K562 (cell line): ENCODE measurements around the gene XPC. TPM values are rescaled to one million over a fixed set of nuclear protein-coding genes. Genes with fewer than 3 reads are reported as not detected.

ENCODE experiments used
- CREB1 ChIP-seq, 2 experiments: sonication (generic) in 1 of 2; formaldehyde crosslinking in 1 of 2; IDR thresholded peaks; 2 replicates each; pipeline versions ENCODE4 v1.6.1 to v1.8.0; 2012 to 2022; ENCODE audit warnings: inconsistent platforms in 1 of 2, mild to moderate bottlenecking in 1 of 2, missing genetic modification reagents in 1 of 2, moderate library complexity in 1 of 2
- EZH2 ChIP-seq: IDR thresholded peaks from 2 replicates; pipeline ENCODE4 v1.6.1; 2012; ENCODE audit warnings: low read depth, mild to moderate bottlenecking, inconsistent platforms, low read length, borderline replicate concordance
- GABPA ChIP-seq: fragments of 200-800 bp; sonication (Bioruptor generic); conservative IDR thresholded peaks from 2 replicates; pipeline ENCODE4 v1.6.1; 2016; ENCODE audit warnings: low read depth, missing genetic modification characterization, missing compliant biosample characterization
- HDAC8 ChIP-seq: fragments of 450-650 bp; IDR thresholded peaks from 2 replicates; pipeline ENCODE4 v1.6.1; 2016; ENCODE audit warnings: mild to moderate bottlenecking, missing genetic modification characterization, moderate library complexity, missing compliant biosample characterization
- KLF6 ChIP-seq: fragments of 250-450 bp; sonication (Bioruptor Pico); IDR thresholded peaks from 2 replicates; pipeline ENCODE4 v1.4.0; 2020; ENCODE audit warnings: mild to moderate bottlenecking, moderate library complexity, borderline replicate concordance
- MEF2A ChIP-seq: IDR thresholded peaks from 2 replicates; pipeline ENCODE4 v1.6.1; 2011; ENCODE audit warnings: low read depth, mild to moderate bottlenecking, low read length, moderate library complexity; ENCODE audit not compliant: control insufficient read depth
- NCOA6 ChIP-seq: fragments of 450-650 bp; IDR thresholded peaks from 2 replicates; pipeline ENCODE4 v1.6.1; 2017; ENCODE audit warnings: mild to moderate bottlenecking
- NCOR1 ChIP-seq: fragments of 450-650 bp; IDR thresholded peaks from 2 replicates; pipeline ENCODE4 v1.6.1; 2016; ENCODE audit warnings: mild to moderate bottlenecking, moderate library complexity
- NRF1 ChIP-seq, 2 experiments: fragments of 450-650 bp; IDR thresholded peaks in 1 of 2; conservative IDR thresholded peaks in 1 of 2; 2 replicates each; pipeline ENCODE4 v1.6.1; 2014; ENCODE audit warnings: mild to moderate bottlenecking in 2 of 2
- PCBP2 ChIP-seq: fragments of 200-400 bp; formaldehyde crosslinking; IDR thresholded peaks from 2 replicates; pipeline ENCODE4 v1.6.1; 2018; ENCODE audit warnings: low read length, low read depth, mild to moderate bottlenecking, moderate library complexity; ENCODE audit not compliant: poor library complexity, severe bottlenecking
- POLR2A ChIP-seq: fragments of 450-650 bp; conservative IDR thresholded peaks from 2 replicates; pipeline ENCODE4 v1.6.1; 2016
- PPARD ChIP-seq: fragments of 250-450 bp; sonication (Bioruptor Pico); IDR thresholded peaks from 2 replicates; pipeline ENCODE4 v1.8.0; 2022; ENCODE audit warnings: inconsistent platforms, mild to moderate bottlenecking, moderate library complexity
- SIN3A ChIP-seq, 2 experiments: fragments of 150-350 bp in 1 of 2; IDR thresholded peaks; 2 replicates each; pipeline ENCODE4 v1.6.1; 2011 to 2016; ENCODE audit warnings: borderline replicate concordance in 2 of 2, low read depth in 2 of 2, low read length in 2 of 2, mild to moderate bottlenecking in 2 of 2, moderate library complexity in 2 of 2; ENCODE audit not compliant: control insufficient read depth in 1 of 2
- SMC3 ChIP-seq: conservative IDR thresholded peaks from 2 replicates; pipeline ENCODE4 v1.6.1; 2011; ENCODE audit warnings: low read depth, low read length, improper control_type of control experiment; ENCODE audit not compliant: insufficient read depth
- TCF7 ChIP-seq: sonication (generic); IDR thresholded peaks from 2 replicates; pipeline ENCODE4 v1.6.1; 2016; ENCODE audit warnings: antibody characterized with exemption, borderline replicate concordance
- ZFP36 ChIP-seq: fragments of 150-350 bp; IDR thresholded peaks from 2 replicates; pipeline ENCODE4 v1.6.1; 2018; ENCODE audit warnings: low read length, low read depth; ENCODE audit not compliant: partially characterized antibody
- polyA plus RNA-seq, 8 experiments: library from polyadenylated mRNA; depleted of rRNA in 4 of 8; stranded (reverse) in 5 of 8; unstranded in 3 of 8; fragments of >200 nt; fragmentation: Nextera tagmentation in 2 of 8; fragmentation: Illumina TruSeq in 1 of 8; extraction: Ambion mirVana in 2 of 8; extraction: Trizol in 1 of 8; gene quantifications; 2 replicates each; pipeline versions ENCODE4 v1.2.1 to v1.2.3, GENCODE V29; 2011 to 2014; ENCODE audit warnings: inconsistent platforms in 1 of 8, missing spikeins in 1 of 8
- total RNA-seq, 7 experiments: library from RNA; depleted of rRNA in 6 of 7; stranded (reverse); fragments of >200 nt in 6 of 7; fragmentation: Illumina TruSeq in 2 of 7; extraction: Trizol in 2 of 7; gene quantifications; 2 replicates each; pipeline versions ENCODE4 v1.2.1 to v1.2.3, GENCODE V29; 2011 to 2021; ENCODE audit warnings: low replicate concordance in 1 of 7
- TF ChIP-seq, protein P1 (sequence below), 2 experiments: fragments of 200-800 bp in 1 of 2; sonication (Bioruptor generic) in 1 of 2; sonication (generic) in 1 of 2; formaldehyde crosslinking in 1 of 2; IDR thresholded peaks in 1 of 2; conservative IDR thresholded peaks in 1 of 2; 2 replicates each; pipeline versions ENCODE4 v1.5.0 to v1.6.1; 2016 to 2020; ENCODE audit warnings: missing compliant biosample characterization in 1 of 2, missing genetic modification characterization in 1 of 2, missing genetic modification reagents in 1 of 2
- TF ChIP-seq, protein P2 (sequence below): fragments of 150-350 bp; IDR thresholded peaks from 2 replicates; pipeline ENCODE4 v1.6.1; 2014; ENCODE audit warnings: low read depth, mild to moderate bottlenecking, low read length, borderline replicate concordance
- TF ChIP-seq, protein P3 (sequence below): fragments of 250-450 bp; sonication (Bioruptor Pico); IDR thresholded peaks from 2 replicates; pipeline ENCODE4 v1.8.0; 2022; ENCODE audit warnings: inconsistent platforms

The XPC gene
- total and polyA plus RNA-seq, 9 of the 15 experiments (the other 6 are each of a cell fraction or from before 2014, with no cell fraction given): 3.8 to 54.7 (median 41.3) TPM

DNA sequence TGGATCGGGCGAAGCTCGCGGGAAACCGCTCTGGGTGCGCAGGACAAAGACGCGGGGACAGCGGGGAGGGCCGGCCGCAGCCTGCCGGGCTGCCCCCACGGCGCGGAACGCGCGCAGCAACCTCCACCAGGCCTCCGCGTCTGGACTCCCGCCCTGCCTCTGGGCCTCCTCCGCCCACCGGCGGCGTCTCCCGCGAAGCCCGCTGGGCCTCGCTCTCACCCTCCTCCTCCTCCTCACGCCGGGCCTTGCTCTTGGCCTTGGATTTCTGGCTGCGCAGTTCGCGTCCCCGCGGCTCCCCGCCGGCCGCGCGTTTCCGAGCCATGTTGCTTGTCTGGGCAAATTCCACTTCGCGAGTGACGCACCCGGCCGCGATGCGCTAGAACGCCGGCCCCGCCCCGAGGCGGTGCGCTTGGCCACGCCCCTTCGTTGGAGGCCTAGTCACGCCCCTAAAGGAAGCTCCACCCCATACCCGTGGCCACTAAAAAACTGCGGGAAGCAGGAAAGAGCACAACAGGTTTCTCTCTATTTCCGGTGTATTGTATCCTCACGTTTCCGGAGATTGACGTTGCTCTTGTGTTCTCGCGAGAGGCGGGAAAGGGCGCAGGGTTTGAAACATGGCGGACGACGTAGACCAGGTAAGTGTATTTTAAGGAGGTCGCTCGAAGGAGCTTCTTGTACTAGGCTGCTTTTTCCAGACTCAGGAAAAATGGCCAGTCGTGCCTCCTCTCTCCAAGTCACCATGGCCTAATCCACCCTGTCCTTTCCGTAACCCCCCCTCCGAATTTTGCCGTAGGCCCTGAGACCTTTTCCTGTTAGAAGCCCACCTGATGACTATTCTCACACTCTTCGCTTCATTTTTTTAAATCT is at the start of gene XPC, which contains the start of gene LSM3 (continued):
- TF ChIP-seq, protein P1, sequence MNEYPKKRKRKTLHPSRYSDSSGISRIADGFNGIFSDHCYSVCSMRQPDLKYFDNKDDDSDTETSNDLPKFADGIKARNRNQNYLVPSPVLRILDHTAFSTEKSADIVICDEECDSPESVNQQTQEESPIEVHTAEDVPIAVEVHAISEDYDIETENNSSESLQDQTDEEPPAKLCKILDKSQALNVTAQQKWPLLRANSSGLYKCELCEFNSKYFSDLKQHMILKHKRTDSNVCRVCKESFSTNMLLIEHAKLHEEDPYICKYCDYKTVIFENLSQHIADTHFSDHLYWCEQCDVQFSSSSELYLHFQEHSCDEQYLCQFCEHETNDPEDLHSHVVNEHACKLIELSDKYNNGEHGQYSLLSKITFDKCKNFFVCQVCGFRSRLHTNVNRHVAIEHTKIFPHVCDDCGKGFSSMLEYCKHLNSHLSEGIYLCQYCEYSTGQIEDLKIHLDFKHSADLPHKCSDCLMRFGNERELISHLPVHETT (CRISPR knock-in tag; conservative IDR thresholded peaks at IDR 0.05 in 1 of 2, IDR thresholded peaks at IDR 0.05 in 1 of 2): no peak
- TF ChIP-seq NCOR1 (no peak), NCOA6 (no peak), EZH2 (no peak), SMC3 (no peak), PCBP2 (no peak), POLR2A (peak; percentile 98), NRF1 (conservative IDR thresholded peaks at IDR 0.05 in 1 of 2, IDR thresholded peaks at IDR 0.05 in 1 of 2) (peak; percentile 90 to 91), ZFP36 (no peak), KLF6 (no peak), CREB1 (IDR thresholded peaks at IDR 0.05) (peak; percentile 79), CREB1 (CRISPR knock-in tag; IDR thresholded peaks at IDR 0.05) (peak; percentile 87), SIN3A (IDR thresholded peaks at IDR 0.05; ENCODE audit: borderline replicate concordance in 2 of 2, control insufficient read depth in 1 of 2, low read depth in 2 of 2, low read length in 2 of 2) (peak; percentile 82 to 87; a peak in 2 of 4 replicates), MEF2A (no peak), HDAC8 (tag) (no peak), TCF7 (no peak), GABPA (peak; percentile 95), PPARD (no peak)
- TF ChIP-seq, protein P2, sequence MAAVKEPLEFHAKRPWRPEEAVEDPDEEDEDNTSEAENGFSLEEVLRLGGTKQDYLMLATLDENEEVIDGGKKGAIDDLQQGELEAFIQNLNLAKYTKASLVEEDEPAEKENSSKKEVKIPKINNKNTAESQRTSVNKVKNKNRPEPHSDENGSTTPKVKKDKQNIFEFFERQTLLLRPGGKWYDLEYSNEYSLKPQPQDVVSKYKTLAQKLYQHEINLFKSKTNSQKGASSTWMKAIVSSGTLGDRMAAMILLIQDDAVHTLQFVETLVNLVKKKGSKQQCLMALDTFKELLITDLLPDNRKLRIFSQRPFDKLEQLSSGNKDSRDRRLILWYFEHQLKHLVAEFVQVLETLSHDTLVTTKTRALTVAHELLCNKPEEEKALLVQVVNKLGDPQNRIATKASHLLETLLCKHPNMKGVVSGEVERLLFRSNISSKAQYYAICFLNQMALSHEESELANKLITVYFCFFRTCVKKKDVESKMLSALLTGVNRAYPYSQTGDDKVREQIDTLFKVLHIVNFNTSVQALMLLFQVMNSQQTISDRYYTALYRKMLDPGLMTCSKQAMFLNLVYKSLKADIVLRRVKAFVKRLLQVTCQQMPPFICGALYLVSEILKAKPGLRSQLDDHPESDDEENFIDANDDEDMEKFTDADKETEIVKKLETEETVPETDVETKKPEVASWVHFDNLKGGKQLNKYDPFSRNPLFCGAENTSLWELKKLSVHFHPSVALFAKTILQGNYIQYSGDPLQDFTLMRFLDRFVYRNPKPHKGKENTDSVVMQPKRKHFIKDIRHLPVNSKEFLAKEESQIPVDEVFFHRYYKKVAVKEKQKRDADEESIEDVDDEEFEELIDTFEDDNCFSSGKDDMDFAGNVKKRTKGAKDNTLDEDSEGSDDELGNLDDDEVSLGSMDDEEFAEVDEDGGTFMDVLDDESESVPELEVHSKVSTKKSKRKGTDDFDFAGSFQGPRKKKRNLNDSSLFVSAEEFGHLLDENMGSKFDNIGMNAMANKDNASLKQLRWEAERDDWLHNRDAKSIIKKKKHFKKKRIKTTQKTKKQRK: no peak
- TF ChIP-seq, protein P3, sequence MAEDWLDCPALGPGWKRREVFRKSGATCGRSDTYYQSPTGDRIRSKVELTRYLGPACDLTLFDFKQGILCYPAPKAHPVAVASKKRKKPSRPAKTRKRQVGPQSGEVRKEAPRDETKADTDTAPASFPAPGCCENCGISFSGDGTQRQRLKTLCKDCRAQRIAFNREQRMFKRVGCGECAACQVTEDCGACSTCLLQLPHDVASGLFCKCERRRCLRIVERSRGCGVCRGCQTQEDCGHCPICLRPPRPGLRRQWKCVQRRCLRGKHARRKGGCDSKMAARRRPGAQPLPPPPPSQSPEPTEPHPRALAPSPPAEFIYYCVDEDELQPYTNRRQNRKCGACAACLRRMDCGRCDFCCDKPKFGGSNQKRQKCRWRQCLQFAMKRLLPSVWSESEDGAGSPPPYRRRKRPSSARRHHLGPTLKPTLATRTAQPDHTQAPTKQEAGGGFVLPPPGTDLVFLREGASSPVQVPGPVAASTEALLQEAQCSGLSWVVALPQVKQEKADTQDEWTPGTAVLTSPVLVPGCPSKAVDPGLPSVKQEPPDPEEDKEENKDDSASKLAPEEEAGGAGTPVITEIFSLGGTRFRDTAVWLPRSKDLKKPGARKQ (CRISPR knock-in tag): no peak
